ENCODE results near the gene ANKRD39. TPM values are rescaled to one million over a fixed set of nuclear protein-coding genes. Genes with fewer than 3 reads are reported as not detected.

ANKRD39 gene
- total and polyA plus RNA-seq, 9 of the 15 experiments (the other 6 are each of a cell fraction or from before 2014, with no cell fraction given) = 8.2 to 33.1 (median 23.8) TPM

GRCh38 chr2:96816836-96817702 lies 40.7 kb downstream of the ANKRD39 start (continued):
- TF ChIP-seq ZNF445 (CRISPR knock-in tag; IDR thresholded peaks at IDR 0.05; ENCODE audit: low read depth) (no peak), KAT2B (IDR thresholded peaks at IDR 0.05; ENCODE audit: low read depth, low read length) (no peak), ZNF316 (IDR thresholded peaks at IDR 0.05) (no peak), SLC30A9 (CRISPR knock-in tag; IDR thresholded peaks at IDR 0.05) (no peak), ZNF311 (CRISPR knock-in tag; IDR thresholded peaks at IDR 0.05) (no peak), TFAP4 (CRISPR knock-in tag; IDR thresholded peaks at IDR 0.05; ENCODE audit: borderline replicate concordance) (no peak), THRB (CRISPR knock-in tag; conservative IDR thresholded peaks at IDR 0.05) (no peak), USF1 (CRISPR knock-in tag; IDR thresholded peaks at IDR 0.05) (no peak), ZFP91 (CRISPR knock-in tag; IDR thresholded peaks at IDR 0.05) (no peak), MED1 (CRISPR knock-in tag; IDR thresholded peaks at IDR 0.05; ENCODE audit: borderline replicate concordance) (no peak), SMC3 (conservative IDR thresholded peaks at IDR 0.05; ENCODE audit: insufficient read depth, low read depth, low read length) (no peak), BRD4 (IDR thresholded peaks at IDR 0.05) (no peak), SUPT5H (IDR thresholded peaks at IDR 0.05) (no peak), MTA3 (IDR thresholded peaks at IDR 0.05; ENCODE audit: borderline replicate concordance) (no peak), MAX (CRISPR knock-in tag; IDR thresholded peaks at IDR 0.05) (peak; percentile 55), EHMT2 (IDR thresholded peaks at IDR 0.05) (no peak), ARID1B (IDR thresholded peaks at IDR 0.05) (no peak), CUX1 (CRISPR knock-in tag; IDR thresholded peaks at IDR 0.05) (no peak)

Measured in K562 (cell line).